ENCODE data around the gene ZFAND3. TPM values are rescaled to one million over a fixed set of nuclear protein-coding genes. Genes with fewer than 3 reads are reported as not detected.

Gene ZFAND3
- total RNA-seq, 2 experiments from 2014 or later, result 27.5 to 29.2 TPM

DNA sequence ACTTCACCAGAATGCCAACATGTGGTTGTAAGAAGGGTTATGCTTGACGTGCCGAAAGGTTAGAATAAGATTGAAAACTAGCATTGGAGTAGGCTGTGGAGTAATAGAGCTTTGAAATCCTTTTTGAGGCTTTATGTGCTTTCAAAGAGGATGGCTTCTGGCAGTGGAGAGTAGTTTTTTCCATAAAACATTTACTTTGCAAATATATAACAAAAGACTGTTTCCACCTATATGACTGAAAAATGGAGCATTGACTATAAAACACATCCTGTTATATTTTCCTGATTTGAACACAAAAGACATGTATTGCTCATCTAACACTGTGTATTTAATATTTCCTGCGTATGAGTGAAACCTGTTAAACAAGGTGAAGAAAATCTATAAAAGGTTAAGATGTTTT, 38.8 kb downstream of the ZFAND3 start:
- H3K9me3 Mint-ChIP-seq (ENCODE audit: insufficient read depth), result no peaks in the 10 kb centered on the region
- DNase-seq, result no peak
- ATAC-seq, result no peak
- no peak overlapping the region for H3K27ac Mint-ChIP-seq
- H3K4me3 Mint-ChIP-seq, result no peak overlapping the region
- POLR2A ChIA-PET, result no interaction called here
- peaks cover 11% of the 10 kb centered on the region for H3K36me3 Mint-ChIP-seq (ENCODE audit: low read depth)
- CTCF ChIA-PET, result interaction anchor here (1.3 to 1.4 kb wide), 2 partner anchors 96 to 123 kb away, joined by 3 read pairs; no protein-coding TSS in a partner anchor
- H3K27me3 Mint-ChIP-seq (ENCODE audit: low read depth), result no peaks in the 10 kb centered on the region
- H3K4me1 Mint-ChIP-seq (ENCODE audit: low read depth), result peaks cover 16% of the 10 kb centered on the region

DNA sequence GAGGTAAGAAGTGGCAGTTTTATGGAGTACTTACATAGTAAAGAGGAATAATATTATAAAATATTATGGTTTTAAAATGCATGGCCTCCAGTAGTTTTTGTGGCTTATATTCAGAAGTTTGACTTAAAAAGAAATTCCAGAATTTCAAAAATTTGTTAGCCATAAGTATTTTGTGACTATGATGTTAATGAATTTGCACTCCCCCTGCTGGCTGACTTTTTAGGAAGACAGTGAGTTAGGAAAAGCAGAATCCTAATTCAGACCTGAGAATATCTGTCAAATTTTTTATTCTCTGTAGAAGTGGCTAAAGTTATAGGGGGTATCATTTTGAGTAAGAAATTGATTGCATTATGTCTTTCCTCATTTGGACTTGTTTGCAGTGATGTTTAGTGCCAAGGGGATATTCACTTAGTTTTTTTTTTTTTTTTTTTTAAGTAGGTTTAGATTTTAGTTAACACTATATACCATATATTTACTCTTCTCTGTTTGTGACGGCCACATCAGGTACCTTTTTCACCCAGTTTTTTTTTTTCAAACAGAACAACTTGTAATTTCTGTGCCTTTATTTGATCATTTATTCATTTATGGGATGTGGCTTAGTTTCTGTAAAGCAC, 40.8 kb downstream of the ZFAND3 start:
- POLR2A ChIA-PET, result no interaction called here
- CTCF ChIA-PET, result no interaction called here
- no peak for ATAC-seq
- Mint-ChIP-seq H3K27ac (no peak overlapping the region), H3K9me3 (ENCODE audit: insufficient read depth) (no peaks in the 10 kb centered on the region), H3K36me3 (ENCODE audit: low read depth) (peaks cover 14% of the 10 kb centered on the region), H3K4me1 (ENCODE audit: low read depth) (peaks cover 18% of the 10 kb centered on the region), H3K27me3 (ENCODE audit: low read depth) (no peaks in the 10 kb centered on the region), H3K4me3 (no peak overlapping the region)
- DNase-seq, result no peak

DNA sequence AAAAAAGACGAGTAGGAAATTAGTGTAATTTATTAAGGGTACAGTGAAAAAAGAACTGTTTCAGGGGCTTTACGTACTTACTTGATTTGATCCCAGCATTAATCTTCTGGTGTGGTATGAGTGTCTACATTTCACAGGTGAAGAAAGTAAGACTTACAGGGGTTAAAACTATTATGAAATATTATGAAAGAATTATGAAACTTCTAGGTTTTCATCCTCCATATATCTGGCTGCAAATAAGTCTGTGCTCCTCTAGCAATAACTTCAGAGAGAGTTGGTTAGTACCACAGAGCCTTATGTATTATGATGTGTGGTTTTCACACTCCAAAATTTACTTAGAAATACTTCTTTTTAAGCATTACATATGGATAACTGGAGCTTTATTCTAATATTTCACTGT, 41.9 kb downstream of the ZFAND3 start:
- ChIA-PET POLR2A (no interaction called here), CTCF (interaction anchor here (1.2 kb wide), 1 partner anchor 13 kb away, joined by 3 read pairs; no protein-coding TSS in a partner anchor)
- Mint-ChIP-seq H3K27ac (no peak overlapping the region), H3K4me3 (no peak overlapping the region), H3K27me3 (ENCODE audit: low read depth) (no peaks in the 10 kb centered on the region), H3K9me3 (ENCODE audit: insufficient read depth) (no peaks in the 10 kb centered on the region), H3K36me3 (ENCODE audit: low read depth) (peaks cover 8% of the 10 kb centered on the region), H3K4me1 (ENCODE audit: low read depth) (peaks cover 20% of the 10 kb centered on the region)
- no peak for ATAC-seq
- DNase-seq, result no peak

DNA sequence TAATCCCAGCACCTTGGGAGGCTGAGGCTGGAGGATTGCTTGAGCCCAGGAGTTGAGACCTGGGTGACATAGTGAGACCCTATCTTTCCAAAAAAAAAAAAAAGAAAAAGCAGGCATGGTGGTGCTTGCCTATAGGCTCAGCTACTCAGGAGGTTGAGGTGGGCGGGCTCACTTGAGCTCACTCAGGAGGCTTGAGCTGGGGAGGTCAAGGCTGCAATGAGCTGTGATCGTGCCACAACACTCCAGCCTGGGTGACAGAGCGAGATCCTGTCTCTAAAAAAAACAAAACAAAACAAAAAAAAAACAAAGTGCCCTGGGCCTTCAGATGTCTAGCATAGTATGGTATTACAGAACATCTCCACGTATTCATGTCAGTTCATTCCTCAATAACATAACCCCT, 42.9 kb downstream of the ZFAND3 start:
- Mint-ChIP-seq H3K27me3 (ENCODE audit: low read depth) (no peaks in the 10 kb centered on the region), H3K36me3 (ENCODE audit: low read depth) (peaks cover 8% of the 10 kb centered on the region), H3K4me1 (ENCODE audit: low read depth) (peaks cover 30% of the 10 kb centered on the region), H3K27ac (no peak overlapping the region), H3K4me3 (no peak overlapping the region), H3K9me3 (ENCODE audit: insufficient read depth) (no peaks in the 10 kb centered on the region)
- no peak for ATAC-seq
- ChIA-PET CTCF (interaction anchor here (0.7 kb wide), 1 partner anchor 14 kb away, joined by 3 read pairs; no protein-coding TSS in a partner anchor), POLR2A (interaction anchor here (0.6 kb wide), 1 partner anchor 1102 kb away, joined by 4 read pairs; no protein-coding TSS in a partner anchor)
- DNase-seq, result no peak

DNA sequence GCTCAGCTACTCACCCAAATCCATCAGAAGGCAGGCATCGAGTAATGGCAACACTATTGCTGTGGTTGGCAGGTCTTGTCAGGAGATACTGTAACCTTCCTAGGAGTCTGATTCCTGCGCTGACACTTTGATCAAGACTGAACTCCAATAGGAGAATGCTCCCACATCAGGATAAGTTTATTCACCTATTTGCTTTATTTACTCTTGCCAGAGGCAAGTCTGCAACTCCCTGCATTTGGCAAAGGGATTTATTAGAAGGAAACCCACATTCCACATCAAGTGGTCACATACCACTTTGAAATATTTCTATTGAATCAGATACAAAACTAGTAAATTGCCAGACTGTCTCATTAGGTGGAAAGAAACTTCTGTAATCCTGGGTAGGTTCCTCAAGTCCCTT, 43.5 kb downstream of the ZFAND3 start:
- no peak for ATAC-seq
- Mint-ChIP-seq H3K4me3 (no peak overlapping the region), H3K9me3 (ENCODE audit: insufficient read depth) (no peaks in the 10 kb centered on the region), H3K4me1 (ENCODE audit: low read depth) (peaks cover 30% of the 10 kb centered on the region), H3K27ac (no peak overlapping the region), H3K36me3 (ENCODE audit: low read depth) (peaks cover 8% of the 10 kb centered on the region), H3K27me3 (ENCODE audit: low read depth) (no peaks in the 10 kb centered on the region)
- ChIA-PET CTCF (interaction anchor here (0.7 kb wide), 1 partner anchor 15 kb away, joined by 3 read pairs; no protein-coding TSS in a partner anchor), POLR2A (no interaction called here)
- DNase-seq, result no peak

DNA sequence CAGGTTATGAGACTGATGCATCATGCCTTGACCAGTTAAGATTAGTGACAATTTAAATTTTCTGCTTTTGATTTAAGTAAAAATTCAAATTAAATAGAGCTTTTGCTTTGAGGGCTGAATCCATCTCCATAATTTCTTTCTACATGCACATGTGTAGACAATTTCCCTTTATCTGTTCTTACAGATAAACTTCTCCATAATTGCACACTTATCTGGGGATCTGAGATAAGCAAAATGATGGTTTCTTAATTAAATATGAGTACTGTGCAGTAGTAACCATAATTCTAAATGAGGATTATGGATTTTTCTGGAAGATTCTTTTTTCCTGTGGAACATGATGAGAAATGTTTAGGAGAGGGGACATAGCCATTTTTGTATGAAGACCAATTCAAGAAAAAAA, 44.7 kb downstream of the ZFAND3 start:
- H3K27ac Mint-ChIP-seq, result no peak overlapping the region
- ChIA-PET CTCF (interaction anchor here (0.7 kb wide), 1 partner anchor 73 kb away, joined by 3 read pairs; no protein-coding TSS in a partner anchor), POLR2A (no interaction called here)
- H3K4me3 Mint-ChIP-seq, result no peak overlapping the region
- H3K36me3 Mint-ChIP-seq (ENCODE audit: low read depth), result peaks cover 8% of the 10 kb centered on the region
- H3K4me1 Mint-ChIP-seq (ENCODE audit: low read depth), result peaks cover 34% of the 10 kb centered on the region
- H3K9me3 Mint-ChIP-seq (ENCODE audit: insufficient read depth), result no peaks in the 10 kb centered on the region
- ATAC-seq (no peak), DNase-seq (no peak)
- H3K27me3 Mint-ChIP-seq (ENCODE audit: low read depth), result no peaks in the 10 kb centered on the region

DNA sequence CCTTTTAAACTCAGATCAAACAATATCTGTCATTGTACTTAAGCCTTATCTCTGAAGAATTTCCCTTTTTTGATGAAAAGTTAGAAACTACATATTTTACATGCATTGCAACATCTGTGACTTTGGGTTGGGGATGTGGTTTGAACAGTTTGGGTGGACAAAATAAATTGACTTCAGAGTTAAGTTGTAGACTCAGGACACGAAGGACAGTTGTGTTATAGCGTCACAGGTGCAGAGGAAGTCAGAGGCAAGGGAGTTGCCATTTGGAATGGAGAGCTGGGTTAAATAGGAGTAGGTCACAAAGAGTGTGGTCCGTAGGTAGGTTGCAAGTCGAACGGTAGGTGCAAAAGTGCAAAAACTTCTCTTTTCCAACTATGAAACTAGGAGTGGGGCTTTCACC, 46.0 kb downstream of the ZFAND3 start:
- no peaks in the 10 kb centered on the region for H3K9me3 Mint-ChIP-seq (ENCODE audit: insufficient read depth)
- DNase-seq, result no peak
- H3K4me1 Mint-ChIP-seq (ENCODE audit: low read depth), result peaks cover 34% of the 10 kb centered on the region
- POLR2A ChIA-PET, result no interaction called here
- no peak overlapping the region for H3K27ac Mint-ChIP-seq
- H3K36me3 Mint-ChIP-seq (ENCODE audit: low read depth), result peaks cover 11% of the 10 kb centered on the region
- CTCF ChIA-PET, result interaction anchor here (1.3 to 1.6 kb wide), 2 partner anchors 8 to 75 kb away, joined by 3 to 4 read pairs; no protein-coding TSS in a partner anchor
- ATAC-seq, result no peak
- H3K27me3 Mint-ChIP-seq (ENCODE audit: low read depth), result no peaks in the 10 kb centered on the region
- H3K4me3 Mint-ChIP-seq, result no peak overlapping the region

DNA sequence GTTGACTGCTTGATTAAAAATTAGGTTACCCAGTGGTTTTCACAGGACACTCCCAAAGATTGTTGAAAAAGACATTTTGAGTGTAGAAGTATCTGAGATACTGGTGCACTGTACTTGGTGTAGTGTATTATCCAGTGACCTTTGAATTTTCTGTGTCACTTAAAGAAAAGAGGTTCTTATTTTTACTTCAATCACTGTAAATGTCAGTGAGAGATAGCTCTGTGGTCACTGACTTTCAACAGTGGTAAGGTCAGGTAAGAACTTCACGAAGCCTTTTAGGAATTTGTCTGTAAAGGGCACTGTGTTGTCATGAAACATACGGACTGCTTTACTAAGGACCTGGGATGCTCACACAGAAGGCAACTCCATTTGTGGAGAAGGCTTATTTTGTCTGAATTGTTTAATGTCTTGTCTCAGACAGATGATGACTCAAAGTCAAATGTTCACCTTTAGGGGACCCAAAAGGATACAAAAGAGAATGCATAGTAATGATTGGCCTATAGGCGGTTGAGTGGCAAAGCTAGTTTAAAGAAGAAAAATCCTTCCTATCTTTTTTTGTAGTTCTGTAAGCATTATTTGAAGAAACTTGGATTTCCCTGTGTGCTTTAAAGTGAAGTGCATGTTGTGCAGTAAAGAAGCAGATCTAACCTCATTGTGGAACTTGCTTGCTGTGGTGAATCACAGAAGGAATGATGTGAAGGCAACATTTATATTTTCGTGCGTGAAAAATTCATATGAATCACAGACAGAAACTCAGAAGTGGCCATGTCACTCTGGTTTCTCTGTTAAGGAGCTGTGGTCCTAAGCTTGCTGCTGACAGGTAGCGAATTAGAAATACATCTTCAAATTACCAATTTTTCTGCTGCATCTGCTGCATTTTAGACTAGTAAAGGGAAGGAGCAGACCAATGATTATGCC, 47.3 kb downstream of the ZFAND3 start:
- Mint-ChIP-seq H3K9me3 (ENCODE audit: insufficient read depth) (peaks cover under 1% of the 10 kb centered on the region), H3K4me3 (no peak overlapping the region), H3K27me3 (ENCODE audit: low read depth) (no peaks in the 10 kb centered on the region), H3K4me1 (ENCODE audit: low read depth) (peaks cover 31% of the 10 kb centered on the region), H3K27ac (no peak overlapping the region), H3K36me3 (ENCODE audit: low read depth) (peaks cover 19% of the 10 kb centered on the region)
- no peak for ATAC-seq
- DNase-seq, result no peak
- ChIA-PET POLR2A (interaction anchor here (1.2 kb wide), 1 partner anchor 48 kb away, joined by 5 read pairs; the partner anchor contains the start of gene ZFAND3), CTCF (interaction anchor here (1.3 to 1.6 kb wide), 2 partner anchors 9 to 76 kb away, joined by 3 to 4 read pairs; no protein-coding TSS in a partner anchor)

DNA sequence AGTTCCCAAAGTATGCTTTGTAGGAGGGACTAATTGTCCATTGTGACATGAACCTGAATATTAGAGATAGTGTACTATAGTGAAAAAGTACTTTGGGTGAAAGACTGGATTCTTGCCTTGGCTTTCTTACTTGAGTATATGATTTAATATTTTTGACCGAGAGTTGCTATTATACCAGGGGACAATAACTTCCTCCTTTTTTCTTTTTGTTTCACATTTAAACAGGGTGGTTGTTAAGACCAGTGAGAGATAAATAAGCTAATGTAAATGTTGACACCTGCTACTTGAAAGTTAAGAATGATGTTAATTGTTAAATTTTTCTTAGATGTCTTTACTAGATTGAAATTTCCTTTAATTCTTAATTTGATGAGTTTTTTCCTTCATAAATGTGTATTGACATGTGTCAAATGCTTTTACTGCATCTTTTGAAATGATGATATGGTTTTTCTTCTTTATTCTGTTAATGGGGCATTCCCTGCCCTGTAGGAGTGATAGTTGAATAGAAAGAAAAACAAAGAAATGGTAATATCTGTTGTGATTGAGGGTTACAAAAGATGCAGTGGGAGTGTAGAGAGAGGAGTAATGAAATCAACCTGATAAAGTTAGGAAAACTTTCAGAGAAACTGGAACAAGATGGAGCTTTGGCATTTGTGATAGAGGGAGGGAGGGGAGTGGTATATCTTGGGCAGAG, 48.4 kb downstream of the ZFAND3 start:
- no peak for ATAC-seq
- CTCF ChIA-PET, result interaction anchor here (0.6 kb wide), 1 partner anchor 702 kb away, joined by 3 read pairs; no protein-coding TSS in a partner anchor
- H3K36me3 Mint-ChIP-seq (ENCODE audit: low read depth), result peaks cover 26% of the 10 kb centered on the region
- H3K9me3 Mint-ChIP-seq (ENCODE audit: insufficient read depth), result peaks cover 8% of the 10 kb centered on the region
- H3K4me1 Mint-ChIP-seq (ENCODE audit: low read depth), result peaks cover 34% of the 10 kb centered on the region
- no peaks in the 10 kb centered on the region for H3K27me3 Mint-ChIP-seq (ENCODE audit: low read depth)
- no peak overlapping the region for H3K4me3 Mint-ChIP-seq
- no peak overlapping the region for H3K27ac Mint-ChIP-seq
- DNase-seq, result no peak
- POLR2A ChIA-PET, result no interaction called here

DNA sequence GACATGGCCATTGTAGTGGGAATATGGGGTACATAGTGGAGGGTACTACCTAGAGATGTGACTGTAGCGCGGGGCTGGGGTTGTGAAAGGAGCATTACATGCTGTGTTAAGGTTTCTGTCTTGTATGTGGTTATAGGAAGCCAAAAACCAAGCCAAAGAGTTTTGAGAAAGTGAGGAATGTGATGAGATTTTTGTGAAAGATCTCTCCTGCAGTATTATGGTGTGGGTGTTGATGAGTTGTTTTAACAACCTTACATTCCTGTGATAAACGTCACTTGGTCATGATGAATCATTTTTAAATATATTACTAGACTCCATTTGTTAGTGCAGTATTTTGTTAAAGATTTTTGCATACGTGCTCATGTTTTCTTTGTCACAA, 48.9 kb downstream of the ZFAND3 start:
- Mint-ChIP-seq H3K9me3 (ENCODE audit: insufficient read depth) (peaks cover 8% of the 10 kb centered on the region), H3K4me1 (ENCODE audit: low read depth) (peaks cover 34% of the 10 kb centered on the region), H3K27ac (no peak overlapping the region), H3K27me3 (ENCODE audit: low read depth) (no peaks in the 10 kb centered on the region), H3K4me3 (no peak overlapping the region), H3K36me3 (ENCODE audit: low read depth) (peaks cover 25% of the 10 kb centered on the region)
- no peak for ATAC-seq
- ChIA-PET POLR2A (no interaction called here), CTCF (no interaction called here)
- no peak for DNase-seq

DNA sequence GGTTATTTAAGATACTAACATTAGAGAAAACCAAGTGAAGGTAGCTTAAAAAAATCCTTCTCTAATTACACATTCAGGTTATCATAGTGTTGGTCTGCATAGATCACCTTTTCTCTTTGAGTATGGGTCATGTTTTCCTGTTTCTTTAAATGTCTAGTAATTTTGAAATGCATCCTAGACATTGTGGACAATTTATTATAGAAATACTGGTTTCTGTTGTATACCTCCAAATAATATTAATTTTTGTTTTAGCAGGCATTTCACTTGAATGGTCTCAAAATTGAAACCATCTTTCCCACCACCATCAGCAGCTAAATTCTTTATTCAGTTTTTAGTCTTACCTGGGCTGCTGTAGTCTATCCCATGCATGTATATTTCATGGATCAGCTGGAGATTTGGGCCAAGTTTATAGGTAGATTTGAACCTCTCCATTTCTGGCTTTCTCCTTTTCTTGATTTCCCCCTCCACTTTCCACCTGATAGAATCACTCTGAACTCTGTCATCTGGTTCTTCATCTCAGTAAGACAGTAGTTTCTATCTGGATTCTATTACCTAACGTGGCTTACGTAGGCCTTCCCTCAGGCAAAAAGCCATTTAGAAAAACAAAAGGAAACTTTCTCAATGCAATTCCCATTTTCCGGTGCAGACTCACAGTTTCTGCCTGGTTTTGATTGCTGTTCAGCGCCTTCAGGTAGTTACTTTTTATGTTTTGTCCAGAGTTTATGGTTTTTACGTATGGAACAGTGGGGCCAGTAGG, 52.3 kb downstream of the ZFAND3 start:
- Mint-ChIP-seq H3K4me1 (ENCODE audit: low read depth) (peaks cover 18% of the 10 kb centered on the region), H3K36me3 (ENCODE audit: low read depth) (peaks cover 27% of the 10 kb centered on the region), H3K4me3 (no peak overlapping the region), H3K27ac (no peak overlapping the region), H3K9me3 (ENCODE audit: insufficient read depth) (peaks cover 8% of the 10 kb centered on the region), H3K27me3 (ENCODE audit: low read depth) (no peaks in the 10 kb centered on the region)
- ChIA-PET POLR2A (no interaction called here), CTCF (no interaction called here)
- DNase-seq, result no peak
- ATAC-seq, result no peak

Measured in activated CD8-positive, alpha-beta T cell treated with anti-CD3 and anti-CD28 coated beads, Interleukin-2, amount 10 ng/mL, durations not matched to agents 7 days and 5 days (primary cell).